NCI-H526 treated with DMSO at 0.1 percent for 48 hours (cell line): ENCODE results near the gene FUT6.
"Not testable (repeated sequence)": the region's sequence is repeated elsewhere in the genome, so short reads cannot be mapped to it uniquely, and the experiment has no call there.

ENCODE experiments used
- DNase-seq: peaks from one replicate; lab custom pipeline; 2025; lab: John Stamatoyannopoulos, UW

FUT6 gene

DNA sequence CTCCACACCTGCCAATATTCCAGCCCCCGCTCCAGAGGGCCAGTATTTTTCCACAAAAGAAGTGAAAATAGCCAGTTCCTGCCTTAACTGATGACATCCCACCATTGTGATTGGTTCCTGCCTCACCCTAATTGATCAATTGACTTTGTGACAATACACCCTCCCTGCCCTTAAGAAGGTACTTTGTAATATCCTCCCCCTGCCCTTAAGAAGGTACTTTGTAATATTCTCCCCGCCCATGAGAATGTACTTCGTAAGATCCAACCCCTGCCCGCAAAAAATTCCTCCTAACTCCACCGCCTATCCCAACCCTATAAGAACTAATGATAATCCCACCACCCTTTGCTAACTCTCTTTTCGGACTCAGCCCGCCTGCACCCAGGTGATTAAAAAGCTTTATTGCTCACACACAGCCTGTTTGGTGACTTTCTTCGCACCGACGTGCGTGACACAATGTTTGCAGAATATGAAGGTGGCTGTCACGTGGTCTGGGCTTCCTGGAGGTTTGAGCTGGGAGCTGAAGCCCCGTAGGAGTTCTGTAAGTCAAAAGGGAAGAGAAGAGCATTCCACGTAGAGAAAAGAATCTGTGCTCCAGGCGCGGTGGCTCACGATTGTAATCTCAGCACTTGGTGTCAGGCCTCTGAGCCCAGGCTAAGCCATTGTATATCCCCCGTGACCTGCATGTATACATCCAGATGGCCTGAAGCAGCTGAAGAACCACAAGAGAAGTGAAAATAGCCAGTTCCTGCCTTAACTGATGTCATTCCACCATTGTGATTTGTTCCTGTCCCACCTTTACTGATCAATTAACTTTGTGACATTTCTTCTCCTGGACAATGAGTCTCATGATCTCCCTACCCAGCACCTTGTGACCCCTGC is 17.9 kb upstream of the FUT6 start:
- DNase-seq = no peak

DNA sequence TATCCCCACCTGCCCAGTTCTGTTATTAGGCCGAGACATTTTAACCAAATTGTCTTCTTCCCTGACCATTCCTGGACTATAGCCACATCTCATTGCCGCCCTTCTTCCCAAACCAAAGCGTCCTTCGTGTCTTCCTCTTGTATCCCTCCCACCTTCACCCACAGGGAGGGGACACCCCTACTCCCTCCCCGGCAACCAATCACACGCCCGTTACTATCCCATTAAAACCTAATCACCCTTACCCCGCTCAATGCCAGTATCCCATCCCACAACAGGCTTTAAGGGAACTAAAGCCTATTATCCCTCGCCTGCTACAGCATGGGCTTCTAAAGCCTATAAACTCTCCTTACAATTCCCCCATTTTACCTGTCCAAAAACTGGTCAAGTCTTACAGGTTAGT is 15.6 kb upstream of the FUT6 start:
- not testable (repeated sequence) for DNase-seq

DNA sequence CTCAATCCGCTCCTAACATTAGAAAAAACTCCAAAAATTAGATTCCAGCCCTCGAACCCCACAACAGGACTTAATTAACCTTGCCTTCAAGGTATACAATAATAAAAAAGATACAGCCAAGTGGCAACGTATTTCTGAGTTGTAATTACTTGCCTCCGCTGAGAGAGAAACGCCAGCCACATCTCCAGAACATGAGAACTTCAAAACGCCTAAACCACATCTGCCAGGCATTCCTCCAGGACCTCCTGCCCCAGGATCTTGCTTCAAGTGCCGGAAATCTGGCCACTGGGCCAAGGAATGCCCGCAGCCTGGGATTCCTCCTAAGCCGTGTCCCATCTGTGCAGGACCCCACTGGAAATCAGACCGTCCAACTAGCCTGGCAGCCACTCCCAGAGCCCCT is 14.6 kb upstream of the FUT6 start:
- not testable (repeated sequence) for DNase-seq

DNA sequence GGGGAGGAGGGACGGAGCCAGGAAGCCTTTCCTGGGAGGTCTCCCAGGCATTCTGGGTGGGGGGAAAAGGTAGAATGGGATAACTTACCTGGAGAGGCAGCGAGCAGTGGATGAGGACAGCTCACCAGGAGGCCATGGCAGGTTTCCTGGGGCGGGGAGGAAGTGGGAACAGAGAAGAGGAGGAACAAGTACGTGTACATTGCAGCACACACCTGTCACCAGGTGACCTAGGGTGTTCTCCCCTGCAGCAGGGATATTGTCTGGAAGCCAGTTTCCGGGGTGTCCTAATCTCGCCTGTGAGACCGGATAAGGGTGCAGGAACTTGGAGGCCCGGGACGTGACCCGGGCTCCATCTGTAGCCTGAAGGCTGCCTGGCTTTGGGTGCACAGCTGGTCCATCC is 11.8 kb upstream of the FUT6 start, which contains the start of gene FUT3:
TSS of gene FUT3 (minus strand) at position 148 of the 400 bp plus-strand sequence.
- no peak for DNase-seq

GRCh38 chr19:5850743-5851293 is 11.3 kb upstream of the FUT6 start:
- no peak for DNase-seq

DNA sequence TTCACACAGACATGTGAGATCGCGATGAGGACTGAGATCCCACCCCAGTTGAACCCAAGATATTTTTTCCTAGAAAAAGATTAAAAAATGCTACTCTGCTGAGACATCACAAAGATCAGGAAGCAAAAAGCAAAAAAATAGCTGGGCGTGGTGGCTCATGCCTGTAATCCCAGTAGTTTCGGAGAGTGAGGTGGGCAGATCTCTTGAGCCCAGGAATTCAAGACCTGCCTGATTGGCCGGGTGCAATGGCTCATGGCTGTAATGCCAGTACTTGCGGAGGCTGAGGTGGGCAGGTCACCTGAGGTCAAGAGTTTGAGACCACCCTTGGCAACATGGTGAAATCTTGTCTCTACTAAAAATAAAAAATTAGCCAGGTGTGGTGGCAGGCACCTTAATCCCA is 10.7 kb upstream of the FUT6 start:
- no peak for DNase-seq

DNA sequence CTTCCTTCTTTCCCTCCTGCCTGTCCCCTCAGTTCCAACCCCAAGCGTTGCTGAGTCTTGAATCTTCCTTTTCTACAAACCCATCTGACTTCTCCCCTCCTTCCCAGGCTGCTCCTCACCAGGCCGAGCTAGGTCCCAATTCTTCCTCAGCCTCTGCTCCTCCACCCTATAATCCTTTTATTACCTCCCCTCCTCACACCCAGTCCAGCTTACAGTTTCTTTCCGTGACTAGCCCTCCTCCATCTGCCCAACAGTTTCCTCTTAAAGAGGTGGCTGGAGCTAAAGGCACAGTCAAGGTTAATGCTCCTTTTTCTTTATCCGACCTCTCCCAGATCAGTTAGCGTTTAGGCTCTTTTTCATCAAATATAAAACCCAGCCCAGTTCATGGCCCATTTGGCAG is 9.1 kb upstream of the FUT6 start:
- not testable (repeated sequence) for DNase-seq

GRCh38 chr19:5847846-5848245 is 8.3 kb upstream of the FUT6 start:
- not testable (repeated sequence) for DNase-seq

DNA sequence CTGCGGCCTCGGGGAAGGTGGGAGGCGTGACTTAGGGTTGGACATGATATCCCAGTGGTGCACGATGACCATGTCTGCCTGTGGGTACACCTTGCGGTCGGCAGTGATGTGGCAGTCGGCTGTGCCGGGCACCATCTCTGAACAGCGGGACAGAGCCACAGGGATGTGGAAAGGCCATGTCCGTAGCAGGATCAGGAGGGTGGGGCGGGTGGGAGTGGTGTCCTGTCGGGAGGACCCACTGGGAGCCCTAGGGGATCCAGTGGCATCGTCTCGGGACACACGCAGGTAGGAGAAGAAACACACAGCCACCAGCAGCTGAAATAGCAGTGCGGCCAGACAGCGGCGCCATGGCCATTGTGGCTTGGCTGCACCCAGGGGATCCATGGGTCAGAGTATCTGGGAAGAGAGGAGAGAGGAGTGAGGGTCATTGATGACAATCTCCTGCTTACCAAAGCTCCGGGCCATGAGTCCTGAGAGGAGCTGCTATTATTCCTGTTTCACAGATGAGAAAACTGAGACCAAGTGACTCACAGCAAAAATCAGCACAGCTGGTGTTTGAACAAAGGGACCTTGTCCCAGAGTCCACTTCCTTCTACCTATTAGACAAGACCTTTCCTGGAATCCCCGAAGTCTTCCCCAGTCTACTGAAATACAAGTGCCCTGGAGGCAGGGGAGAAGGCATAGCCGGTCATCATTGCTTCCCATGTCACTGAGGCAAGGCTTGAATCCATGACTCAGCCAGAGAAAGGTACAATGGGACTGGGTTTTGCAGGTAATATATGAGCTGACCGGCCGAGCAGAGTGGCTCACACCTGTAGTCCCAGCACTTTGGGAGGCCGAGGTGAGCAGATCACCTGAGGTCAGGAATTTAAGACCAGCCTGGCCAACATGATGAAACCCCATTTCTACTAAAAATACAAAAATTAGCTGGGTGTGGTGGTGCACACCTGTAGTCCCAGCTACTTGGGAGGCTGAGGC is 5.2 kb upstream of the FUT6 start:
- DNase-seq = no peak

- DNase-seq = no peak
Measured at GRCh38 chr19:5843295-5843927, 3.9 kb upstream of the FUT6 start.

GRCh38 chr19:5841735-5842111 is 2.2 kb upstream of the FUT6 start:
- not testable (repeated sequence) for DNase-seq

DNA sequence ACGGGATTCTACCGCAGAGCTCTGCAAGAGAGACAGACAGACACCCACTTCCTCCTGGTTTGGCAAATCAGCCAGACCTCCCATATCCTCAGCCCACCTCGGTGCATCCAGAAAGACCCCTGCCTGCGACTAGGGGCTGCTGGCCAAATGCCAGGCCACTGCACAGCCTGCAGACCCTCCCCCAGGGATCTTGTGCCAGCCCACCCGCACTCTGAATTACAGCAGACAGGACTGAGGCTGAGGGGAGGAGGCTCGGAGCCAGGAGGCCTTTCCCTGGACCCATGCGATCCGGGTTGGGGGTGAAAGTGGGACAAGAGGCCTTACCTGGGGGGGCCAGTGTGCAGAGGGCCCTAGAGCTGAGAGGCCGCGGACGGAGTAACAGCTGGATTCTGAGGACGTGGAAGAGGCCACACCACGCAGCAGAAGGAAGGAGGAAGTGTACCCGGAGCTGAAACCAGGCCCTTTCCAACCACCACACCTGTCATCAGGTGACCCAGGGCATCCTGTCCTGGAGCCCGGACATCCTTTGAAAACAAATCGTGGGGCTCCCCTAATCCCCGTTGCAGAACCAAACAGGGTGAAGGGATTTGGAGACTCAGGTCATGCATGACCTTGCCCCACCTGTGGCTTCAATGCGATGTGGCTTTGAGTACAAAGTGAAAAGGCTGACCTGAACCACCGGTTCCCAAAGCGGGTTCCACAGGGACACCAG is 993 bp downstream of the FUT6 start:
- DNase-seq = no peak

DNA sequence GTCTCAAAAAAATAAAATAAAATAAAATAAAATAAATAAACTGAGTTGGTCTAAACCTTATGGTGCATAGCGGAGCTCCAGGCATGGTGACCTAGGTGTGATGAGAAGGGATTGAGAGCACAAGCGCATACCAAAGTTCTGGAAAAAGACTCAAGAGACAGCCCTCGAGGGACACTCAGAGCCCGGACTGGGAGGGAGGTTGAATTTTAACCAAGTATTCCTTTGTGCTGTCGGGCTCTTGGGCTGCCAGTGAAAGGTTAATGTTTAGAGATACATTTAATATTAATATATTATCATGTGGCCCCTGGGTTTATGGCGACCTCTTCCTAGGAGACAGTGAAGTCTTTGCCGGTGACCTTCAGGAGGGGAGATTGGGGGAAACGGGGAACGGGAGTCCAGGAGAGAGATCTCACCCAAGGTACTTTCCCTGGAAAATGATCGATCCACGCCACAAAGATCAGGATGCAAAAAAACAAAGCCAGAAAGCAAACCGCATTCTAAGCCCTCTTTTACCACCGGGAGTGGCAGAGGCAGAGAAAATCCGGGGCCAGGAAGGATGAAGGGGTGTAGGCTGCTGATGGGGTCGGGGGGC is 1.6 kb downstream of the FUT6 start:
- DNase-seq = no peak

- no peak for DNase-seq
Measured at GRCh38 chr19:5832527-5833216, 6.8 kb downstream of the FUT6 start.

DNA sequence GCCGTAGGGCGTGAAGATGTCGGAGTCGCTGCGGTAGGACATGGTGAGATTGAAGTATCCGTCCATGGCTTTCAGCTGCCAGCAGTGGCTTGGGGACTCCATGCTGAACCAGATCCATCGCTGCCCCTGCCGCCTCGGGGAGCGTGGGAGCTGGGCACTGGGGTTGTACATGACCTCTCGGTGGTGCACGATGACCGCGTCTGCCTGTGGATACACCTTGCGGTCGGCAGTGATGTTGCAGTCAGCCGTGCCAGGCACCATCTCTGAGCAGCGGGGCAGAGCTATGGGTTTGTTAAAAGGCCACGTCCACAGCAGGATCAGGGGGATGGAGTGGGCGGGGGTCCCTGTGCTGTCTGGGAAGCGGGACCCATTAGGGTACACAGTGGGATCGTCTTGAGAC is 7.4 kb downstream of the FUT6 start:
- no peak for DNase-seq

- no peak for DNase-seq
Measured at GRCh38 chr19:5831159-5831558, 8.3 kb downstream of the FUT6 start.

GRCh38 chr19:5829567-5830310 is 9.8 kb downstream of the FUT6 start:
- DNase-seq = no peak

DNA sequence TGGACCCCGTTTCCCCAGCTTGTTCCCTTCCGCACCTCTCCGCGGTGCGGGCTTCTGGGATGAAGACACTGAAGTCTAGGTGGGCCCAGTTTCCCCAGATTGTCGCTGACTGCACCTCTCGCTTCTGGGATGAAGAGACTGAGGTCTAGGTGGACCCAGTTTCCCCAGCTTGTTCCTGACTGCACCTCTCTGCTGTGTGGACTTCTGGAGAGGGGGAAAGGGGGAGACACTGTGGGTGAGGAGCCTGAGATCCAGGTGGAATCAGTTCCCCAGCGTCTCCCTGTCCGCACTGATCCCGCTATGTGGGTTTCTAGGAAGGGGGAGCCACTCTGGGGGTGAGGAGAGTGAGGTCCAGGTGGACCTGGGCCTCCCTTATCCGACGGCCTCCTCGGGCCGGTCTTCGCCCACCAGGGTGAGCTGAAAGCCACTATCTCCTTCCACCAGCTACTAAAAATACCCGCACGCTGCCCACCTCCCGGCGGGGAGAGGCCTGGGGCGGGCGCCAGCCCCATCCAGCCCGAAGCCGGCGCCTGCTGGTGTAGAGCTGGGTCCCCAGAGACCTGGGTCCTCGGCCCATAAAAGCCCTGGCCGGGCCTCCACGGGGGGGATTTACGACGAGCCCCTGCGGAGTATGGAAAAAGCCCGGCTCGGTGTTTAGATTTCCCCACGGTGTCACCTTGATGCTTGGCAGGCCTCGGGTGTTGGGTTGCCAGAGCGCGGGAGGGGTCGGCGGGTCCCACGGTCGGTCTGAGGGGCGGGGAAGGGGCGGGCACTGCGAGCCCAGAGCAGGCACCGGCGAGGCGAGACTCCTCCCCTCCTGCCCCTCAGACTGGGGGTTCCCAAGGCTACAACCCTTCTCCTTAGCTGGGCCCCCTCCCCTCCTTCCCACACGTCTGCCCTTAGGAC is 10.6 kb downstream of the FUT6 start:
- peak; percentile 47 for DNase-seq
